NCI-H1417 (cell line): ENCODE measurements around the gene SPAG8.

Experiments used
- DNase-seq, 3 experiments: peaks; one replicate each; lab custom pipeline; 2025; lab: John Stamatoyannopoulos, UW

The SPAG8 gene

DNA sequence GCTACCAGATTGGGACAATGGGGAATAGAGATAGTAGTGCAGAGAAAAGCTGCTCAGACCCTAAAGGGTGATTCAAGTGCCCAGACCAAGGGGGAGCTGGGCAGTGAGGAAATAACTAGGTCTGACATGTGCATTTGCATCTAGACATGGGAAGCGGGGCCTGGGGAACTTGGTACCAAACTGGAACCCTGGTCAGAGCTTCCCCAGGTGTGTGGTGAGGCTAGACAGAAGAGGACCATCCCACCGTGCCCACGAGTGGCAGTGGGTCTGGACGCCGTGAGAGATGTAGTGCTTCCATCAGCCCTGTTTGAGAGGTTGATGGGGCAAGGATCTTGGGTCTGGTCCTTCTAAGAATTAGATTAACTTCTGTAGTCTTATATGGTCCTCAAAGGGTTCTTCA lies 24.5 kb upstream of the SPAG8 start:
- no peak for DNase-seq

DNA sequence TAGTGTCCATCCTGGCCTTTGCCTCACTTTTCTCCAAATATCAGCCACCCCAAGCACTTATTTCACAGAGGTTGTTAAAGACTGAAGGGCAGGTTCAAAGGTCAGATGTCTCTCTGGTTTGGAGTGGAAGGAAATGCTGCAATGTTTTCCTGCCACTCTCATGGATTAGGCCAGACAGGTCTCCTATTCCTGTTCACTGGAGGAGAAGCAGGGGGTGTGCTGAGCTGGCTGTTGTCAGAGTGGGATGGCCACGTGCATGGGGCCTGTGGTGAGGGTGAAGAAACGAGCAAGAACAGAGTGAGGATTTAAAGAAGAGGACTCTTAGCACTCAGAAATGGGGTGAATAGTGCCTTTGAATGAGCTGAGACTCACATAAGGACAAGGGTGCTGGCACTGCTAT lies 23.7 kb upstream of the SPAG8 start:
- no peak for DNase-seq

GRCh38 chr9:35835216-35835632 lies 23.2 kb upstream of the SPAG8 start:
- no peak for DNase-seq

GRCh38 chr9:35834260-35835215 lies 22.5 kb upstream of the SPAG8 start:
- no peak for DNase-seq

GRCh38 chr9:35832814-35833213 lies 20.8 kb upstream of the SPAG8 start:
- DNase-seq, result no peak

GRCh38 chr9:35831040-35831439 lies 19.0 kb upstream of the SPAG8 start:
- no peak for DNase-seq

DNA sequence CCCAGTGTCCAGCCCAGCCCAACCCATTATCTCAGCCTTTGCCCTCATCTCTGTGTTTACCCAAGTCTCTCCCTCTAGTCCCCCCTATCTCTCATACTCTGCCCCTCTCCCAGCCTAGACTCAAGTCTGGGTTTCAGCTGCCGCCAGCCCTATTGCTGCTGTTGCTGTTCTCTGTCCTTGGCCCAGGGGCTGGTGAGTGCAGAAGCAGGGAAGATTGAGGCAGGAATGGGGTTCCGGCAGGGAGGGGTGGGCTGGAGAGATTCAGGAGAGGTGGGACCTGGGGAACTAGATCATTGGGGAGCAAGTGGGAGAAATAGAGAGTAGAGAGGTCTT lies 17.7 kb upstream of the SPAG8 start:
- DNase-seq, result no peak

- DNase-seq, result peak; percentile 80 to 89 (median 81)
Observed at GRCh38 chr9:35829084-35829763, 17.2 kb upstream of the SPAG8 start, which contains the start of gene TMEM8B. Gene TMEM8B (plus strand): TSS chr9:35829228. CDS start chr9:35829448, 220 bp downstream.

- peak in 1 of 3 experiments; percentile 68 for DNase-seq
Observed at GRCh38 chr9:35828716-35829083, 16.6 kb upstream of the SPAG8 start, which contains the start of gene FAM221B. Gene FAM221B (minus strand): TSS chr9:35828732. CDS start chr9:35826161, 2,571 bp downstream.

DNA sequence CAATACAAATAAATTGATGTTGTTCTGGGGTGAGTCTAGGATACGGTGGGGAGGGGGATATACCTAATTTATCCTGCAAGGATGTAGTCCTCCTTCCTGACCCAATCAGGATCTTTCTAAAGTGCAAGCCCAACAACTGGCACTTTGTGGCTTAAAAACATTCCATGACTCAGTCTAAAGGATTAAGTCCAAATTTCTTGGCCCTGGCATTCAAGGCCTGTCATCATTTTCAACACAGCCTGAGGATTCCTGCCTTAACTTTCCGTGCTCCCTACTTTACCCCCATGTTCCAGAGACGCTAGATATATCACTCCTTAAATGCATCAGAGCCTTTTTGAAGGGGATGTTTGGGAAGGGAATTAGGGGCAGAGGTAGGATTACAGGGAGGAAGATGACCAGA lies 15.4 kb upstream of the SPAG8 start:
- no peak for DNase-seq

DNA sequence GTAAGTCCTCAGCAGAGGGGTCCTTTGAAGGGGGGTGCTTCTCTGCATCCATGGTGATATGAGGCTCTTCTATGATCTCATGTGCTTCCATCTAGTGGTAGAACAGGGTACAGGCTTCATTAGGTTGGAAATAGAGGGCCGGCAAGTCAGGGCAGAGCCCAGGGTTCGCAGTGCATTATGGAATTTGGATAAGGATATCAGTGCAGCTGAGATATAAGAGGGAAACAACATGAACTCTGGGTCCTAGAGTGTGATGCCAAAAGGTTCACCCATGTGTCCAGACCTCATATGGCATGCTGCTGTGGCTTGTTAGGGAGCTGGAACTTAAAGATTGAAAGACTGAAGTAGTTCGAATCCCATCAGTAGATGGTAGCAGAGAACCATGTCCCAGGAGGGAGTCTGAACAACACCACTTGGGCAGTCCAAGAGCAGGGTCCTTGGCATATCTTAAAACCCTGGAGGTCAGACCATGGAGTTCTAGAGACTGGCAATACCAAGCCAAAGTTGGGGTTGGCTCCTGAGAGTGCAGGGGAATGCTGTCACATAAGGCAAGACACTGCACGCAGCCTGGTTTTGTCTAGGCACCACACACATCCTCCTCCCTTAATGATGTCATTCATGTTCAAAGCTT lies 14.1 kb upstream of the SPAG8 start:
- DNase-seq, result peak; percentile 11 to 42 (median 16)

DNA sequence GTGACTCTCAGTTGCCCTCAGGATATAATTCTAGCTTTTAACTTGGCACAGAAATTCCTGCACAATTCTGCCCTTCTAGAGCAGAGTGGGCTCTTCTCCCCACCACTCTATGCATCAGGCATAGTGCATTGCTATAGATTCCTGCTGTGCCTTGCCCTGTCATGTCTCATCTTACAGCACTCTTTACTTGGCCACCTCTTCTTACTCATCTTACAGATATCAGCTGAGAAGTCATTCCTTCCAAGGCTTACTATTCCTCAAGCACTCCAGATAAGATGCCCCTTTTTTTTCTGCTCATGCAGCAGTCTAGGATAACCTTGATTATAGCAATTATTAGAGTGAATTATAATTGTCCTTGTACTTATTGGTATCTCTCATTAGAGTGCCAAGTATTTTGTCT lies 10.9 kb upstream of the SPAG8 start:
- DNase-seq, result no peak

GRCh38 chr9:35820076-35820475 lies 8.0 kb upstream of the SPAG8 start:
- no peak for DNase-seq

DNA sequence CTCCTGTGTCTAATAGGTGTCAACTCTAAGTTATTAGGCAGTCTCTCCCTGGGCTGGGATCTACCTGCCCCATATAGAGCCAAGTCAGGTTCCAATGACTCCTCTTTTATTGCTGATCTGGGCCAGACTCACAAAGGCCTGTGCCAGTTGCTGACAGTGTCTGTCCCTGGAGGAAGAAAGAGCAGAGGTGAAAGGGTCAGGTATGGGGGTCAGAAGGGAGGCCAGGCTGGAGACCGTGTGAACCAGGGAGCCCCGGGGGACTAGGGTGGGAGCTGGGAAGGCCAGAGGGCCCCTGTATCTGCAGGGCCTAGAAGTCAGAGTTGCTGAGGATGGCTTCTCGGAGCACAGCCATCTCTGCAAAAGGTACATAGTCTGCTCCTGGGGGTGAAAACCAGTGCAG lies 6.3 kb upstream of the SPAG8 start:
- no peak for DNase-seq

- DNase-seq, result no peak
Observed at GRCh38 chr9:35816708-35817107, 4.6 kb upstream of the SPAG8 start.

- DNase-seq, result peak; percentile 96 to 99 (median 97)
Observed at GRCh38 chr9:35814841-35815543, 2.9 kb upstream of the SPAG8 start, which contains the start of gene HINT2. Gene HINT2 (minus strand): TSS chr9:35815042. CDS start chr9:35814979, 63 bp downstream.

DNA sequence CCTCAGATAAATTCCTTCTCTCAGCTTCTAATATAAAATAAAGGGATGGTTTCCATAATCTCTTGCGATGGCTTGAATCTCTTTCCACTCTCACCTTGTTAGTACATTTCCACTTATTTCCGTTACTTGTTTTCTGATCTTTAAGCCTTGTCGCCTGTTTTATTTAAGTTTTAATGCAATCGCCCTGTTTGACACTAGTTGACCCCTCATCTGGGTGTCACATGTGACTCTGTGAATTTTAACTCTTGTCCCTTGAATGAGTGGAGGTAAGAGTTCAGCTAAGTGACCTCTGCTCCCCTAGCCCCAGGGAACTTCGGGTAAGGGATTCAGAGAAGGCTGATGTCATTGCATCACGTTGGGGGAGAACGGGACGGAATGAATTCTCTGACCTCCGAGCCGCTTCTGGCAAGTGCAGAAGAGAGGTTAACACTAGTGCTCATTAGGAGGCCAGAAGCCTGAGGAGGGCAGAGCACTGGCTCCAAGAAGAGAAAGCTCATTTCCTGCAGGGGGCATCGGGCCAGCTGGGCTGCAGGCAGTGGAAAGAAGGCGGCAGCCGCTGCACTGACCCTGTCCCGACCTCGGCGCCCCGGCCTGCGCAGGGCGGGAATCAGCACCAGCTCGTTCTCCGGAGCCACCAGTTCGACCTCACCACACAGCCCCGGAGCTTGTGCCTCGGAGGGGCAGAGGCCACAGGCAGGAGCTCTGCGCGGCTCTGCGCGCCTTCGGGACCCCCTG lies 2.2 kb upstream of the SPAG8 start:
- DNase-seq, result peak; percentile 9 to 75 (median 73)

DNA sequence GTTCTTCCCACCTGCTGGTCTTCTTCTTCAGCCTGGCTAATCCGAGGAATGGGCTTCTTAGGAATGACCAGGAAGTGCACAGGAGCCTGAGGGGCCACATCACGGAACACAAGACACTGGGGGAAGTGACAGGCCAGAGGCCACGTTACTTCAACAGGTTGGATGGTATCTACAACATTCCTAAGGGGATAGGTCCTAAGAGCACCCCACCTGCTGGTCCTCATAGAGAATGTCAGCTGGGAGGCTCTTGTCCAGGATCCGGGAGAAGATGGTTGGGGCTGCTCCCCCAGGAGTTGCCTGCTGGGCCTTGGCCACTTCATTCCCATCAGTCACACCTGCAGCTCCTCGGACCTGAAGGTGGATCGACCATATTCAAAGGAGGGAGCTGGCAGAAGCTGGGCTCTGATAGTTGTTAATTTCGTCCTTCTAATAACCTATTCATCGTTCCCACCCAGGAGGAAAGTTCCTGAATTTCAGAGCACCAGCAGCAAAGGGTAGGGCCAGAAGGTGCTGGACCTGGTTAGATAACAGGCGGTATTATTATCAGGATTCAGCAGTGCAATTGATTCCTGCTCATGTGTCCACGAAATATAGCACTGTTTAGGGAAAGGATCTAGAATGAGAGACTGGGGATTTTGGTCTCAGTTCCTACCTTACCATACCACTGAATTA lies 1.5 kb upstream of the SPAG8 start:
- peak in 1 of 3 experiments; percentile 3 for DNase-seq

DNA sequence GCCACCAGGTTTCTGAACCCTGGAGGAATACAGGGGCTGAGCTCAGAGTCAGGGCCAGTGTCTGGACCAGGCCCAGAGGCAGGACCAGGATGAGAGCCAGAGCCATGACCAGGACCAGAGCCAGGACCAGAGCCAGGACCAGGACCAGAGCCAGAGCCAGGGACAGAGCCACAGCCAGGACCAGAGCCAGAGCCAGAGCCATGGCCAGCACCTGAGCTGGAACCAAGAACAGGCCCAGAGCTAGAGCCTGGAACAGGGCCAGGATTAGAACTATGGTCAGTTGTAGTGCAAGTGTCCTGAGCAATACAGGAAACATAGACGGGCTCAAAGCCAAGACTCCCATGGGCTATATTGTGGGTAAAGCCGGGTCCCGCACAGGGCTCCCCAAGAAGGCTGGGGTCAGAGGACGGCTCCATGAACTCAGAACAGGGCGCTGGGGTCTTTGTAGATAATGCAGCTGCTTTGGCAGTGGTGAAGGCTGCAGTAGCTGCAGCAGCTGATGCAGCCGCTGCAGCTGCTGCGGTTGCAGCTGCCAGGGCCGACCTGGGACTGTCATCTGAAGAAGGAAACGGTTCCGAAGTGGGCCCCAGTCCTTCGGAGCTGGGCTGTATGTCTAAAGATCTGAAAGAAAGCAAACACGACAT lies 559 bp downstream of the SPAG8 start:
- DNase-seq, result no peak

- DNase-seq, result no peak
Observed at GRCh38 chr9:35810122-35810521, 1.9 kb downstream of the SPAG8 start.
